ENCODE results near the gene LRBA.

The LRBA gene

GRCh38 chr4:150355418-150355817 is 659.7 kb downstream of the LRBA start:
- ATAC-seq: no peak

- ATAC-seq: no peak
Observed at GRCh38 chr4:150354214-150354796, 660.8 kb downstream of the LRBA start.

GRCh38 chr4:150348079-150348478 is 667.0 kb downstream of the LRBA start:
- no peak for ATAC-seq

- no peak for ATAC-seq
Observed at GRCh38 chr4:150345207-150345744, 669.8 kb downstream of the LRBA start.

DNA sequence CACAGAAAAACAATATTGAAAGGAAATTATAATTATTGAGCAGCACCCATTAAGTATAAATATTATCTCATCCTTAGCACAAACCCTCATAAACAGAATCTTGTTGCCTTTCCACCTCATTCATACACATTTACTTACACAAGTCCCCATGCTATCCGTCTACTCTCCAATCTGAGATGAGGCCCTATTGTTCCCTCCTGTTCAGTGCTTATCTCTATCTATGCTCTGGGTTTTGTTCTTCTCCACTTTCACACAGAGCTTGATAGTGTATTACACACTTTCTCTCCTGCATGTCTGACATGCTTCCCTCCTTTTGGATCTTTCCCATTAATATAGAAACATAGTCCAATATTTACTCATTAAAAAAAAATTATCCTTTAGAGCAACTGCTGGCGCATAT is 671.3 kb downstream of the LRBA start:
- ATAC-seq: no peak

- ATAC-seq: no peak
Observed at GRCh38 chr4:150342945-150343344, 672.1 kb downstream of the LRBA start.

DNA sequence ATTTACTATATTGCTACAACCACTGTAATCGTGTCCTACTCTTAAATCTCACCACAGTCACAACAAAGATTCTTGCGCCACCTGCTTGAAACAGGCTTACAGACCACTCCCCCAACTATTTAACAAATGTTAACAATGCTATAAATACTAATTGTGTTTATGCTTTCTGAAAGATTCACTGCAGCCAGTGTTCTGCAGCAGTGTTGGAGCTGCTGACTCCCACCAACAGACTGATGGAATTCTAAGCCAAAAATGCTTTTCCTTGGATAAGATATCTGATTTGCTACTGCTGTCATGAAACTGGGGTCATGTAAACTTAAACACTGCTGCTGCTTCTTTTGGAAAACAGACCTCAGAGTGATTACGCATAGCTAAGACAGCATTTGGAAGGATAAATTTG is 677.4 kb downstream of the LRBA start:
- ATAC-seq: no peak

DNA sequence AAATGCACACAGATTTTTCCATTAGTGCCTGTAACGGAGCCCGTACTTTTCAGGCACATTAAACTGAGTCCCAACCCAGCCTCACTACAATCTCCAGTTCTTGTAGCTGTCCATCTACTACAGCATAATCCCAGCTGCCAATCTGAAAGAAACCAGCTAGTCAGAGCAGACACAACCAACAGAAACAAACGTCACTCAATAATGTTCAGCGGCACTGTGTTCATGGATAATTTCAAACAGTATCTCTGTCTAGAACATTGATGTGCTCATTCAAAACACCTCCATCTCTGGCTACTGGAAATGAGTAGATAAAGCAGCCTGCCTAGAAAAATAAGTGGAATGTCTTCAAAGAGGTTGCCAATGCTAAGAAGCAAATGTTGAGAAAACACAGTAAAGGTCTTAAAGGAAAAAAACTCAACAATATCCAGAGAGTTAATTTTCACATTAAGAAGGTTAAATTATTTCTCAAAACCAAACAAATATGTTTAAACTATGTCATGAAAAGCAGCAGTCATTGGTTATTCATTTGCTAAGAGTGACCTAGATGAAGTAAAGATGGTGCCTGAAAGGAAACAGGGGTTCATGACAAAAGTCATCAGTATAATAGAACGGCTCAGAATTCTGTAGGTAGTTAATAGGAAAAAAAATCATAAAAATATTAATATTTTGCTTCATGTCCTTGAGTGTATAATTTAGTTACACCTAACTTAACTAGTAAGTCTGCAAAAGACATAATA is 678.2 kb downstream of the LRBA start:
- ATAC-seq: no peak

DNA sequence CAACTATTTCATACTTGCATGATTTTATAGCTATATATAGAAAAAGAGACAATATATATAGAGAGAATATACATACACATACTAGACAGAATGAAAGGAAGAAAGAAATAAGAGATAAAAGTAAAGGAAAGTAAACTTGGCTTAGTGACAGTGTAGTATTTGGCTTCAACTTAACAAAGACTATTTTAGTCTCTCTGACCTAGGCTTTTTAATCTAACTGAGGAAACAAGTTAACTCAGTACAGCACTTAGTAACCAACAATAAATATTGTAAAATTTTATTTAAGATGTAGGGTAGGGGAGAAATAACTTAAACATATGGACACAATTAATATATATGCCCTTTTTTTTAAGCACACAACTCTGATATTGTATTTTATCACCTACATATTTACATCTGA is 682.1 kb downstream of the LRBA start:
- no peak for ATAC-seq

- no peak for ATAC-seq
Observed at GRCh38 chr4:150332086-150332485, 683.0 kb downstream of the LRBA start.

DNA sequence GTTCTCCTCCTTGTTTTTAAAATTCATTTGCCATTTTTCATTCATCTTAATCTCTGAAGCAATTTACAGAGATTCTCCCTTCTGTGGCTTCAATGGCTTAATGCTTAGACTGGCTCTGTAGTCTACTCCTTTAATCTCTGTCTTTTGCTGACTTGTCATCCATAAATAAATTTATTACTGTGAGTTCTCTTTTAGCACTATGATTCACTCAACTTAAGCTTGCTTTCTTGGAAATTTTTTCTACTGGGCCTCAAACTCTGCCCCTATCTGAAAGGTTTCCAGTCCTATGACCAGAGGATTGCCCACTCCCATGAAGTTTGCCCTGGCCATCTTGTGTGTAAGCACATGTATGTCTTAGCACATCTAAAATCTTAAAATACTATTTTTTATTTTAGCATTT is 685.7 kb downstream of the LRBA start:
- no peak for ATAC-seq

GRCh38 chr4:150328496-150328895 is 686.6 kb downstream of the LRBA start:
- ATAC-seq: no peak

DNA sequence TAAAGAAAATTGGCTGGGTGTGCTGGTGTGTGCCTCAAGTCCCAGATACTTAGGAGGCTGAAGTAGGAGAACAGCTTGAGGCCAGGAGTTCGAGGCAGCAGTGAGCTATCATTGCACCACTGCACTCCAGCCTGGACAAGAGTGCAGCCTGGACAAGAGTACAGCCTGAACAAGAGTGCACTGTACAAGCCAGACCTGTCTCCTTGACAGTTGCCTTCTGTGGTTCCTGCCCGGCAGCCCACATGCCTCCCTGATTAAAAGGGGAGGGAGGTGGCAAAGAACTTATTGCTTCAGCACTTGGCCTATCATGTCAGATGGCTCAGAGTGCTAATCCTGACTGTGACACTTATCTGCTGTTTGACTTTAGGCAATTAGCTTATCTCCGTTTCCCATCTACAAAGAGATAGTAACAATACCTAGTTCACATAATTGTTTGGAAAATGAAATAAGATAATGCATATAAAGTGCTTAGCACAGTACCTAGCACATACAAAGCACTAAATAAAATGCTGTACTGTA is 687.8 kb downstream of the LRBA start:
- no peak for ATAC-seq

DNA sequence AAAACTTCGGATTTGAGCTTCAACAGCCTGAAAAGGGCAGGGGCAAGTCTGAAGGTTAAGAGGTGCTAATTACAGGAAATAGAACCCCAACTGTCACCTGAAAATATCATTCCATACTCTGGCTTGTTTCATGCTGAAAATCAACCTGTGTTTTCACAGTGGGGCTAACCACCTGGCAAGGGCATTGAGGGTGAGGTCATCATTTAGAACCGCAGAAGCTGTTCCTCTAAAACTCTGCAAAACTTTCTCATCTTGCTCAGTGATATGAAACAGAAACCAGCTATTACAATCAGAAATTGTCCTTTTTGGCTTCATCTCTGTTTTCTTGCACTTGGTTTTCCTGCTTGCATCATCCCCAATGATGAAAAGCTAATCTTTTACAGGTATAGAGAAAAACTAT is 689.2 kb downstream of the LRBA start:
- ATAC-seq: no peak

DNA sequence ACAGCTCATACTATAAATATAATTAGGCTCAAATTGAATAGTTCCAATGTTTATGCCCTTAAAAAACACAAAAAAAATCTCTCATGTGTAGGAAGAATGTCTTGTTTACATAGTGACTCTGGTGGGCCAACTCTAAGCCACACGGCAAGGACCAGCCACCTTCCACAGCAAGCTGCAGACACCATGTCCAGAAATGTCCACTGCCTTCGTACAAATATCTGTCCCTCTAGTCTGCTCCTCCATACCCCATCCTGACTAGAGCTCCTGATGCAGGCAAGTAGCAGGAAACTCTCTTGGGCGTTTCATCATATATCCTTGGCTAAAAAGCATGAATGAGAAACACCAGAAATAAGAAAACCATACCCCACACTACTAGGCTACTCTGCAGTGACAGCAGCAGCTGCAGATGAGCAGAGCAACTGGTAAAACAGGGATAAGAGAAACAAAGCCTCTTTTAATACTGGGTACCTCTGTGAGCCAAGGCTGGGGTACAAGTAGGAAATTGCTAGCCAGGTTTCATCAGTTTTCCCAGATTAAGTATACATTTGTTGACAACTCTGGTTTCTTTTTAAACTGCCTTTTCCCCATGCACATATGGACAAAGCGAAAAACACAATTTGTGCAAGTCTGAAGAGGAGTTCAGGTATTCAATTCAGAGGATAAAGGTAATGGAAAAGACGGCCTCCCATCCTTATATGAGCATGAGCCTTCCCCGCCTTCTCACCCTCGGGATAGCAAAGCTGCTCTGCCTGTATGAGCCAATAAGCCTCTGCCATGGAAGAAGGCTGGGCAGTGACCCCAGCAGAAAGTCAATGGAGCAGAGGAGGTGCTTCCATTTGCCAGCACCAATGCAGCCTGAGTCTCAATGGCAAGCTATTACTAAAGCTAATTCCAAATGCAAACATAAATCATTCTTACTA is 691.4 kb downstream of the LRBA start:
- no peak for ATAC-seq

DNA sequence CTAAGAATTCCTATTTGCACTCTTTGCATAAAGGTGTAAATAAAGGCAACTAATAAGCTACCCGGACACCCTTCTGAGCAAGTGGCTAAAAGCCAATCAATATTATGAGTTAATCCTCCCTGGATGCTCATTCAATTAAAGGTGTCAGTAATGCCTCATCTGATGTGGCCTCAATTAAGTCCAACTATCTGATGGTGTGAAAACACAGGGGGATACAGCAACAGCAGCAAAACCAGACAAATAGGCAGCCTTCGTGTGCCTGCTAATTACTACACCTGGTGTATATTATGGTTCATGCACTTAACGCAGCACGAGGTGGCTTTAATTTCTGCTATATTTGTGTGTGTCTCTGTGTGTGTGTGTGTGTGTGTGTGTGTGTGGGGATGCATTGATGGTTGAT is 692.4 kb downstream of the LRBA start:
- ATAC-seq: no peak

DNA sequence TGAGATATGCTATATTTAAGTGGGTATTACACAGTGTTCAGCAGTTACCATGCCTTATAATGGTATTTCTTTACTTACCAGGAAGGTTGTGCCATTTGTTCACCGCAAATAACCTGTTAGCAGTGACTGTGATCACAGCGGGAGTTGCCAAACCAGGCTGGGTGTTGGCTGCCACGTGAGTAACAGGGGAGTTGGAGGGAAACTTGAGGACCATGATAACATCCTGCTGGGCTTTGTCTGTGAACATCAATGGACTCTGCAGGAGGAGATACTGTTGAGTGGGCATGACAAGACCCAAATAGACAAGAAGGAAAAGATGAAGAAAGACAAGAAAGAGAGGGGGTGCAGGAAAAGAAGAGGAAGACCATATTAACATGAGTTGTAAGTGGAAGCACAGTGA is 694.0 kb downstream of the LRBA start:
- no peak for ATAC-seq

GRCh38 chr4:150318971-150319370 is 696.1 kb downstream of the LRBA start:
- ATAC-seq: no peak

- no peak for ATAC-seq
Observed at GRCh38 chr4:150318527-150318926, 696.6 kb downstream of the LRBA start.

- no peak for ATAC-seq
Observed at GRCh38 chr4:150316332-150317205, 698.5 kb downstream of the LRBA start.

DNA sequence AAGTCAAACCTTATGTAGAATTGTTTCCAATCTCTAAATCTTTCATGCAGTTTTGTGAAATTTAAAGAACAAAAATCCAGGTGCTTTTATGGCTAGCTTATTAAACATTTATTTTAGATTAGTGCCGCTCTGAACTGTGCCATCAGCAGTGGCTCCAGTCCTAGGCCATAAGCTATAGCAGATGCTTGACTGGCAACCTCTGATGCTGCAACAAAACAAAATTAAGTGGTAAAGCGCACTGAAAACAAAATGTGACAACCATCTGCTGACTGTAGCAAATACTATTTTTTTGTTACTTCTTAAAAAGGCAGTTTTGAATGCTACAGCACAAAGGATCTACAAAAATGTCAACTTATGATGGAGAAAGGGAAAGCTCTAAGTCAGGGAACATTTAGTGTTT is 699.4 kb downstream of the LRBA start:
- no peak for ATAC-seq

DNA sequence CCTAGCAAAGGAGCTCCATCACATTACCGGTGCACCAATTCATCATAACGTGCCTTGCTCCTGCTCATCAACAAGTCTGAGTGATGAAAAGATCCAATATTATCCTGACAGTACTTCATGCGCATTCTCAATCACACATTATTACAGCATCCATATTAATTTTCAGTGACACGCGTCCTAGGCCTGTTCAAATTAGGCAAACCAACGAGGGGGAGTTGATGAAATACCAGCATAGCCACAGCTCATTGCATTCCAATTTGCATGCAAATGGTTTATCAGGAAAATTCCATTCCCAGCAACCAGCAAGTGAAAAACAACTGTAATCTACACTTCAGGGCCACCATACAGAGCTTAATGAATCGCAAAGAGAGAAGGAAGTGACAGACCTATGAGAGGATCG is 699.9 kb downstream of the LRBA start:
- no peak for ATAC-seq

All from activated CD4-positive, CD25-positive, alpha-beta regulatory T cell treated with anti-CD3 and anti-CD28 coated beads, Interleukin-2, amount 50 U/mL, for 24 hours (primary cell).